AG10803 (cell line): Measurements from ENCODE around the gene GBA3.

ENCODE experiments used
- DNase-seq: peaks from one replicate; pipeline ENCODE4 v3.0.0; 2010; ENCODE audit warnings: low read depth
- H3K4me3 ChIP-seq: 2 replicates; pipeline ENCODE4 v1.5.1; 2011; ENCODE audit warnings: mild to moderate bottlenecking, low read length, control low read depth
- TF ChIP-seq, protein P1 (sequence below): conservative IDR thresholded peaks from 2 replicates; pipeline ENCODE4 v1.5.1; 2011; ENCODE audit warnings: mild to moderate bottlenecking, low read length, control low read depth, inconsistent platforms

The GBA3 gene

DNA sequence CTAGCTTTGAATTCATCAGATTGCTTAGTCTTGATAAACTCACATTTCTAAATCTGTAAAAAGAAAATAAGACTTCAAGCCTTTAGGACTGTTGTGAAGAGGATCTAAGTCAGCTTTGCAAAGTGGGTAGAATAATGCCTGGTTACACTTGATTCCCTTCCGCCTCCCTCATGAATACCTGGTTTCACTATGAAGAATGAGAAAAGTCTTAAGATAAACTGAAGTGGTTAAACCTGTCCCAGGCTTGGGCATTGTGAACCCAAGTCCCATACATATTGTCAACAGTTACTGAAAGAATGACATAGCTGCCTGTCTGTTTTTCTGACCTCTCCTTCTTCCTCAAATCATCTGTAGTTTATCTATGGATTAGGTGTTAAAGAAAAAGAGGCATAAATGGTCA, 16.7 kb upstream of the GBA3 start:
- TF ChIP-seq, protein P1, sequence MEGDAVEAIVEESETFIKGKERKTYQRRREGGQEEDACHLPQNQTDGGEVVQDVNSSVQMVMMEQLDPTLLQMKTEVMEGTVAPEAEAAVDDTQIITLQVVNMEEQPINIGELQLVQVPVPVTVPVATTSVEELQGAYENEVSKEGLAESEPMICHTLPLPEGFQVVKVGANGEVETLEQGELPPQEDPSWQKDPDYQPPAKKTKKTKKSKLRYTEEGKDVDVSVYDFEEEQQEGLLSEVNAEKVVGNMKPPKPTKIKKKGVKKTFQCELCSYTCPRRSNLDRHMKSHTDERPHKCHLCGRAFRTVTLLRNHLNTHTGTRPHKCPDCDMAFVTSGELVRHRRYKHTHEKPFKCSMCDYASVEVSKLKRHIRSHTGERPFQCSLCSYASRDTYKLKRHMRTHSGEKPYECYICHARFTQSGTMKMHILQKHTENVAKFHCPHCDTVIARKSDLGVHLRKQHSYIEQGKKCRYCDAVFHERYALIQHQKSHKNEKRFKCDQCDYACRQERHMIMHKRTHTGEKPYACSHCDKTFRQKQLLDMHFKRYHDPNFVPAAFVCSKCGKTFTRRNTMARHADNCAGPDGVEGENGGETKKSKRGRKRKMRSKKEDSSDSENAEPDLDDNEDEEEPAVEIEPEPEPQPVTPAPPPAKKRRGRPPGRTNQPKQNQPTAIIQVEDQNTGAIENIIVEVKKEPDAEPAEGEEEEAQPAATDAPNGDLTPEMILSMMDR = no peak
- no peak for DNase-seq
- no peak overlapping the region for H3K4me3 ChIP-seq

DNA sequence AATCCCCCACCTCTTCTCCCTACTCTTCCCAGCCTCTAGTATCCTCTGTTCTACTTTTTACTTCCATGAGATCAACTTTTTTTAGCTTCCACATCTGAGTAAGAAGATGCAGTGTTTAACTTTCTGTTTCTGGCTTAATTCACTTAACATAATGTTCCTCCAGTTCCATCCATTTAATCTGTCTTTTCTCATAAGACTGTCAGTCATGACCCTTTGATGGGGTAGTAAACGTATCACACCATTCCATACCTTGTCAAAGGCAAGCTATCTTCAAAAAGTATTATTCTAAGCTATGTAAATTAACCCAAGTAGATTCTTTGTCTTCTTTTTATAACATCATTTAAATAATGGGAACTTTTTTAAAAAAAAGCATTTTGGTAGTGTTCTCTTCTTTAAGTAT, 15.0 kb upstream of the GBA3 start:
- no peak overlapping the region for H3K4me3 ChIP-seq
- TF ChIP-seq, protein P1 = no peak
- no peak for DNase-seq

DNA sequence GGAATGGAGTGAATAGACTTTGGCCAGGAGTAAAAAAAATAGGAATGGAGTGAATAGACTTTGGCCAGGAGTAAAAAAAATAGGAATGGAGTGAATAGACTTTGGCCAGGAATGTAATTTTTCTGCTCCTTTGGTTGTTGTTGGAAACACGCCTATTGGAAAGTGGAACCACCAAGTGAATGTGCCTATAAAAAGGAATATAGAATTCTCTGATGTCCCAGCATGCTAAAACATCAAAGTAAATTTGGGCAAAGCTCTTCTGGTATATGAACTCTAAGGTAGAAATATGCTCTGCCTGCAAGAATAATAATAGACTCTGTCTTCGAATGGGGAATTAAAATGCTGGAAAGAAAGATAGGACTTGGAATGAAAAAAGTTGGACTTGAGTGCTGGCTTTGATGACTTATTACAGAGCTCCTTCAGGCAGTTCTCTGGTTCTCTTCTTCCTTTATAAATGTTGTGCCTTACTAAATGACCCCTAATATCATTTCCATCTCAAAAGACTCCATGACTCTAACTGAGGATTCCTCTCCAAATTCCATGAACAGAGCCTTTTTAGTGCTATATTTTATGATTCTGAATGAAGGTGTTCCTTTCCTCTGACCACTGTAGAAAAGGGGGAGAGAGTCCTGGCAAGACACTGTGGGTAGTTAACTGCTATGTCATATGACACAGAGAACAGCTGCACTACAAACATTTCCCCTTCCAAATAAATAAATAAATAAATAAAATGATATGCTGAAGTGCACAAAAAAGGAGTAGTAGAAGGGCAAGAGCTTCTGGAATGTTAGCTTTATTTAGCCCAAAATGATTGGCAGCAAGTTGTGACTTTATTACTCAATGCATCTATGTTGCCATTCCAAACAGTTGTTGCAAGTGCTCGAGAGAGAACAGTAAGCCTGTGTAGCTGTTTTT, 13.5 kb upstream of the GBA3 start:
- DNase-seq = no peak
- TF ChIP-seq, protein P1 = no peak
- no peak overlapping the region for H3K4me3 ChIP-seq

DNA sequence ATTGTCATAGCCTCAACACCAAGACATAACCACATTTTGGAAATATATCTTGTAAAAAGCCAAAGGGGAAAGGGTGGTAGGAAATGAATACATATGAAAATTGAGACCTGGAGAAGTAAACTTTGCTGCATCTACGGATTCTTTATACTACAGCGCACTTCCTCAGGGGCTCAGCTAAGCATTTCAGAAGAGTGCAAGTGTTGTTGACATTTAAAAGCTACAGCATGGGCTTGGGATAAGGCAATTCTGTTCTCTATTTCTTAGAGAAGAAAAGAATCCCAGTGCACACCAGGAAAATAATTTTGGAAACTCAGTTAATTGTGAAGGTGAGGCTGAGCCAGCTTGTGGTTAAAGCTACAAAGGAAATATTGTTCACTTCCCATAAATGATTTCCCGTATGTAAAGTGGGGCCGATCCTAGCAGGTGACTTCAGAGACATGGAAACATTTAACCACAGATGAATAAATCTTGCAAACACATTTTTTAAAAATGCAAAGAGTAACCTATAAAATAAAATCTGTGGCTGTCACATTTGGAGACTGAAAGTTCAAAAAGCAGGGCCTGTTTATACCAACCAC, 12.6 kb upstream of the GBA3 start:
- DNase-seq = no peak
- no peak overlapping the region for H3K4me3 ChIP-seq
- TF ChIP-seq, protein P1 = no peak

DNA sequence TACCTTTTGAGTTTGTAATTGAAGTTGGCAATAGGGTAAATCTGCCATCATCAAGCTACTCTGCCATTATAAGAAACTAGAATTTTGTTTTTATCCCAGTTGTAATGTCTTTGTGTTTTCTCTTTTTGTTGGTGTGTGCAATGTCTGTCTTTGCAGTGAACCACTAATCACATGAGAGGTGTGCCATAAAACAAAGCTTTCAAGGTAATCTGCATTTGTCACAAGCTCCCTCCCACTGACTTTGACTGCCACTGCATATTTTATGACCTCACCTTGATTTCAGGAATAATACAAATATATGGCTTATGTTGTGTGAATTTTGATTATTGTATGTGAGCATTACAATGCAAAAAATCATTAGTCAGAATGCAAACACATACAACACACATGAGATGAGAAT, 9.0 kb upstream of the GBA3 start:
- no peak for DNase-seq
- TF ChIP-seq, protein P1 = no peak
- no peak overlapping the region for H3K4me3 ChIP-seq

DNA sequence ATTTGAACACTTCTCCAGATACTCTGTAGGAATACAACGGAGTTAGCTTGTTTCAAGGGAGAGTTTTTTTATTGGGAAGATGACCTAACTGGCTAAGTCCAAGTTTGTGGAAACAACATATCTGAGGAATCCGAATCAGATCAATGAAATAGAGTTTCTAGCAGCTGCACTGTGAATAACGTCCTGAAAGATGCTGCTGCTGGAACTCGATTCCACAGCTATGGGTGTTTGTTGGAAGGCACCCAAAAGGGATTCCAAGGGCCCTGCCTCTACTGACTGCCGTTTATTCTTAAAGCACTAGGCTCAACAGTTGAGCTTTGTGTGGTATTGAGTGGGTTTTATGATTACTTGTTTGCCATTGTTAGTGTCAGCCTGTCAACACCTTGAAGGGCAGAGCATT, 6.6 kb upstream of the GBA3 start:
- DNase-seq = no peak
- TF ChIP-seq, protein P1 = no peak
- H3K4me3 ChIP-seq = no peak overlapping the region

DNA sequence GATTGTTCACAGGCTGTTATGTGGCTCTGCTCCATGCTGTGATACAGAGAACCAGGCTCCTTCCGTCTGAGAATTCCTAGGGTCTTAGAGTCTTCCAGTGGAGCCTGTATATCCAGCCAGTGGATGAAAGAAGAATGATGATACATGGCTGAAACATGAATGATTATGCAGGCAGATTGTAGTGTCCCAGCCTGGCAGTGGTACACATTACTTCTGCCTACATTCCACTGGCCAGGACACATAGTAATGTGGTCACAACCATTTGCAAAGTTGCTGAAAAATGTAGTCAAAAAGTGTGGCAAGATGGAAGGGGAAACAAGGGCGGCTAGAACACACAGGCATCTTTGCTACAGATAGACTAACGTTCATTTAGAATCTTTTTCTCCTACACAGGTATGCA, 4.5 kb upstream of the GBA3 start:
- no peak overlapping the region for H3K4me3 ChIP-seq
- DNase-seq = peak; percentile 32
- TF ChIP-seq, protein P1 = no peak
